ENCODE results near the gene PDPR. TPM values are rescaled to one million over a fixed set of nuclear protein-coding genes. Genes with fewer than 3 reads are reported as not detected.
"Not testable (repeated sequence)": the region's sequence is repeated elsewhere in the genome, so short reads cannot be mapped to it uniquely, and the experiment has no call there.

Gene PDPR
- total RNA-seq, 1 donor from 2014 or later, result 19.3 TPM

- DNase-seq; intact Hi-C loops (cut with micrococcal nuclease); ATAC-seq: not testable (repeated sequence)
These were observed 84.5 kb downstream of the PDPR start for GRCh38 chr16:70198666-70199065.

- intact Hi-C loops (cut with micrococcal nuclease); ATAC-seq; DNase-seq: not testable (repeated sequence)
These were observed 85.0 kb downstream of the PDPR start for GRCh38 chr16:70199170-70199569.

GRCh38 chr16:70200063-70200462, 85.9 kb downstream of the PDPR start:
- DNase-seq; ATAC-seq; intact Hi-C loops (cut with micrococcal nuclease): not testable (repeated sequence)

GRCh38 chr16:70203508-70203907, 89.4 kb downstream of the PDPR start:
- ATAC-seq; intact Hi-C loops (cut with micrococcal nuclease); DNase-seq: not testable (repeated sequence)

GRCh38 chr16:70204010-70204409, 89.9 kb downstream of the PDPR start:
- ATAC-seq; DNase-seq; intact Hi-C loops (cut with micrococcal nuclease): not testable (repeated sequence)

GRCh38 chr16:70204668-70205405, 90.7 kb downstream of the PDPR start:
- intact Hi-C loops (cut with micrococcal nuclease); DNase-seq; ATAC-seq: not testable (repeated sequence)

GRCh38 chr16:70206382-70206781, 92.2 kb downstream of the PDPR start:
- intact Hi-C loops (cut with micrococcal nuclease); DNase-seq; ATAC-seq: not testable (repeated sequence)

Other genes with a start within 250 kb of the PDPR start
- 0.27 TPM for gene CLEC18A, start 163.0 kb upstream of the PDPR start, total RNA-seq
- not detected for gene CLEC18C, start 59.5 kb downstream of the PDPR start, total RNA-seq
- gene EXOSC6, start 137.6 kb downstream of the PDPR start, total RNA-seq, result 11.6 TPM
- gene AARS1, start 175.2 kb downstream of the PDPR start, total RNA-seq, result 62.2 TPM
- gene DDX19B, start 184.9 kb downstream of the PDPR start, total RNA-seq, result 16.6 TPM
- gene DDX19A, start 232.6 kb downstream of the PDPR start, total RNA-seq, result 25.2 TPM

Measured in left ventricle myocardium superior (tissue), 1 donor.